NCI-H2029 (cell line): ENCODE measurements around the gene C9orf40.

Source experiments
- DNase-seq: peaks from one replicate; lab custom pipeline; 2025; lab: John Stamatoyannopoulos, UW

C9orf40 gene

GRCh38 chr9:74940600-74940999 lies 12.1 kb downstream of the C9orf40 start:
- DNase-seq = no peak

GRCh38 chr9:74935008-74935407 lies 17.7 kb downstream of the C9orf40 start:
- DNase-seq = no peak

GRCh38 chr9:74921737-74922136 lies 31.0 kb downstream of the C9orf40 start:
- no peak for DNase-seq

GRCh38 chr9:74920944-74921626 lies 31.6 kb downstream of the C9orf40 start:
- no peak for DNase-seq

GRCh38 chr9:74910036-74910435 lies 42.7 kb downstream of the C9orf40 start:
- DNase-seq = no peak

GRCh38 chr9:74908665-74909064 lies 44.0 kb downstream of the C9orf40 start:
- DNase-seq = no peak

GRCh38 chr9:74907085-74907484 lies 45.6 kb downstream of the C9orf40 start:
- DNase-seq = no peak

GRCh38 chr9:74901001-74901400 lies 51.7 kb downstream of the C9orf40 start:
- DNase-seq = no peak
